Bone marrow (tissue), 2 donors: Measurements from ENCODE around the gene STK32A.
"Not testable (repeated sequence)": the region's sequence is repeated elsewhere in the genome, so short reads cannot be mapped to it uniquely, and the experiment has no call there.

Experiments used
- DNase-seq, 2 donors: peaks; one replicate each; lab custom pipeline; 2025; lab: John Stamatoyannopoulos, UW

The STK32A gene

GRCh38 chr5:147346006-147346561 is 111.3 kb downstream of the STK32A start:
- DNase-seq, result no peak

GRCh38 chr5:147348046-147348445 is 113.2 kb downstream of the STK32A start:
- no peak for DNase-seq

GRCh38 chr5:147348451-147348850 is 113.6 kb downstream of the STK32A start:
- DNase-seq, result no peak

GRCh38 chr5:147349241-147349640 is 114.4 kb downstream of the STK32A start:
- no peak for DNase-seq

GRCh38 chr5:147359101-147359500 is 124.3 kb downstream of the STK32A start:
- no peak for DNase-seq

- DNase-seq, result no peak
These were observed 124.8 kb downstream of the STK32A start for GRCh38 chr5:147359581-147359980.

- DNase-seq, result no peak
These were observed 126.0 kb downstream of the STK32A start for GRCh38 chr5:147360816-147361215.

GRCh38 chr5:147361441-147362175 is 126.8 kb downstream of the STK32A start:
- no peak for DNase-seq

- DNase-seq, result not testable (repeated sequence)
These were observed 132.6 kb downstream of the STK32A start for GRCh38 chr5:147367381-147367780.

GRCh38 chr5:147369742-147370374 is 135.0 kb downstream of the STK32A start:
- no peak for DNase-seq

GRCh38 chr5:147371290-147371689 is 136.5 kb downstream of the STK32A start:
- DNase-seq, result no peak

- no peak for DNase-seq
These were observed 137.4 kb downstream of the STK32A start for GRCh38 chr5:147372191-147372590.

- no peak for DNase-seq
These were observed 138.5 kb downstream of the STK32A start for GRCh38 chr5:147373328-147373727.

- DNase-seq, result no peak
These were observed 140.3 kb downstream of the STK32A start for GRCh38 chr5:147375151-147375550.

GRCh38 chr5:147377682-147378081 is 142.9 kb downstream of the STK32A start:
- no peak for DNase-seq

- no peak for DNase-seq
These were observed 146.7 kb downstream of the STK32A start for GRCh38 chr5:147381555-147381954.

- no peak for DNase-seq
These were observed 147.9 kb downstream of the STK32A start for GRCh38 chr5:147382776-147383175.

GRCh38 chr5:147384346-147385193 is 149.7 kb downstream of the STK32A start:
- DNase-seq, result no peak

GRCh38 chr5:147387109-147387508 is 152.3 kb downstream of the STK32A start:
- DNase-seq, result no peak

GRCh38 chr5:147388184-147389108 is 153.6 kb downstream of the STK32A start:
- DNase-seq, result no peak

- DNase-seq, result no peak
These were observed 155.9 kb downstream of the STK32A start for GRCh38 chr5:147390654-147391225.
